ENCODE data around the gene LRRN2.

Gene LRRN2

GRCh38 chr1:204688776-204689175, 3.2 kb upstream of the LRRN2 start:
- DNase-seq: no peak

- no peak for DNase-seq
Observed at GRCh38 chr1:204688007-204688406, 2.5 kb upstream of the LRRN2 start.

- no peak for DNase-seq
Observed at GRCh38 chr1:204684571-204685235, 835 bp downstream of the LRRN2 start.

- no peak for DNase-seq
Observed at GRCh38 chr1:204684206-204684570, 1.4 kb downstream of the LRRN2 start.

GRCh38 chr1:204683284-204684205, 2.0 kb downstream of the LRRN2 start:
- DNase-seq: no peak

- no peak for DNase-seq
Observed at GRCh38 chr1:204680461-204680860, 5.1 kb downstream of the LRRN2 start.

- DNase-seq: no peak
Observed at GRCh38 chr1:204680051-204680450, 5.5 kb downstream of the LRRN2 start.

- no peak for DNase-seq
Observed at GRCh38 chr1:204678721-204679475, 6.6 kb downstream of the LRRN2 start.

GRCh38 chr1:204677864-204678263, 7.7 kb downstream of the LRRN2 start:
- no peak for DNase-seq

- DNase-seq: no peak
Observed at GRCh38 chr1:204676043-204676442, 9.5 kb downstream of the LRRN2 start.

GRCh38 chr1:204673909-204674649, 11.5 kb downstream of the LRRN2 start:
- no peak for DNase-seq

- DNase-seq: no peak
Observed at GRCh38 chr1:204673209-204673608, 12.3 kb downstream of the LRRN2 start.

- DNase-seq: no peak
Observed at GRCh38 chr1:204672482-204673121, 12.9 kb downstream of the LRRN2 start.

- no peak for DNase-seq
Observed at GRCh38 chr1:204672069-204672468, 13.5 kb downstream of the LRRN2 start.

- no peak for DNase-seq
Observed at GRCh38 chr1:204670152-204670927, 15.2 kb downstream of the LRRN2 start.

GRCh38 chr1:204669579-204669978, 16.0 kb downstream of the LRRN2 start:
- no peak for DNase-seq

GRCh38 chr1:204664384-204664651, 21.2 kb downstream of the LRRN2 start:
- no peak for DNase-seq

GRCh38 chr1:204663644-204664383, 21.7 kb downstream of the LRRN2 start:
- DNase-seq: no peak

- no peak for DNase-seq
Observed at GRCh38 chr1:204662530-204662929, 23.0 kb downstream of the LRRN2 start.

- DNase-seq: no peak
Observed at GRCh38 chr1:204660509-204660908, 25.0 kb downstream of the LRRN2 start.

- DNase-seq: no peak
Observed at GRCh38 chr1:204659056-204659455, 26.5 kb downstream of the LRRN2 start.

All from stimulated activated CD4-positive, alpha-beta T cell treated with anti-CD3 and anti-CD28 coated beads, Interleukin-12 subunit alpha, Interleukin-12 subunit beta, amount 100 ng/mL, for 4 hours (primary cell).